ENCODE data around the gene PEAK1. TPM values are rescaled to one million over a fixed set of nuclear protein-coding genes. Genes with fewer than 3 reads are reported as not detected.

Gene PEAK1
- total RNA-seq, 2 experiments from 2014 or later: 9.2 to 11.0 TPM

GRCh38 chr15:77063249-77063648 is 356.7 kb downstream of the PEAK1 start:
- H3K4me3 Mint-ChIP-seq: no peak overlapping the region
- TF ChIP-seq, protein P1, sequence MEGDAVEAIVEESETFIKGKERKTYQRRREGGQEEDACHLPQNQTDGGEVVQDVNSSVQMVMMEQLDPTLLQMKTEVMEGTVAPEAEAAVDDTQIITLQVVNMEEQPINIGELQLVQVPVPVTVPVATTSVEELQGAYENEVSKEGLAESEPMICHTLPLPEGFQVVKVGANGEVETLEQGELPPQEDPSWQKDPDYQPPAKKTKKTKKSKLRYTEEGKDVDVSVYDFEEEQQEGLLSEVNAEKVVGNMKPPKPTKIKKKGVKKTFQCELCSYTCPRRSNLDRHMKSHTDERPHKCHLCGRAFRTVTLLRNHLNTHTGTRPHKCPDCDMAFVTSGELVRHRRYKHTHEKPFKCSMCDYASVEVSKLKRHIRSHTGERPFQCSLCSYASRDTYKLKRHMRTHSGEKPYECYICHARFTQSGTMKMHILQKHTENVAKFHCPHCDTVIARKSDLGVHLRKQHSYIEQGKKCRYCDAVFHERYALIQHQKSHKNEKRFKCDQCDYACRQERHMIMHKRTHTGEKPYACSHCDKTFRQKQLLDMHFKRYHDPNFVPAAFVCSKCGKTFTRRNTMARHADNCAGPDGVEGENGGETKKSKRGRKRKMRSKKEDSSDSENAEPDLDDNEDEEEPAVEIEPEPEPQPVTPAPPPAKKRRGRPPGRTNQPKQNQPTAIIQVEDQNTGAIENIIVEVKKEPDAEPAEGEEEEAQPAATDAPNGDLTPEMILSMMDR (IDR thresholded peaks at IDR 0.05): no peak
- no peaks in the 10 kb centered on the region for H3K27me3 ChIP-seq (ENCODE audit: control insufficient read depth in 1 of 2, insufficient read depth in 2 of 2, low read length in 2 of 2)
- ChIA-PET CTCF (no interaction called here), POLR2A (no interaction called here)
- no peak overlapping the region for H3K27ac Mint-ChIP-seq
- no peak for DNase-seq
- ATAC-seq (ENCODE audit: poor library complexity): no peak
- H3K36me3 Mint-ChIP-seq (ENCODE audit: low read depth): no peaks in the 10 kb centered on the region
- no peaks in the 10 kb centered on the region for H3K4me1 ChIP-seq (ENCODE audit: insufficient read depth, low read length)
- no peaks in the 10 kb centered on the region for H3K9me3 Mint-ChIP-seq
- H3K27ac ChIP-seq (ENCODE audit: low read depth in 1 of 2, low read length in 2 of 2): no peak overlapping the region
- H3K4me3 ChIP-seq (ENCODE audit: low read length): no peak overlapping the region
- intact Hi-C loops (cut with DNase I, micrococcal nuclease): no loop called here
- H3K36me3 ChIP-seq (ENCODE audit: insufficient read depth, low read length): no peaks in the 10 kb centered on the region
- H3K27me3 Mint-ChIP-seq: no peaks in the 10 kb centered on the region
- peaks cover 26% of the 10 kb centered on the region for H3K4me1 Mint-ChIP-seq (ENCODE audit: low read depth)
- no peaks in the 10 kb centered on the region for H3K9me3 ChIP-seq (ENCODE audit: control insufficient read depth in 1 of 2, insufficient read depth in 1 of 2, low read length in 2 of 2)

- DNase-seq (no peak), ATAC-seq (ENCODE audit: poor library complexity) (no peak)
- CTCF ChIA-PET: no interaction called here
- Mint-ChIP-seq H3K9me3 (no peaks in the 10 kb centered on the region), H3K4me1 (ENCODE audit: low read depth) (peaks cover 19% of the 10 kb centered on the region), H3K4me3 (no peak overlapping the region), H3K27me3 (no peaks in the 10 kb centered on the region), H3K36me3 (ENCODE audit: low read depth) (no peaks in the 10 kb centered on the region), H3K27ac (no peak overlapping the region)
- TF ChIP-seq, protein P1 (IDR thresholded peaks at IDR 0.05): no peak
- Histone ChIP-seq H3K9me3 (ENCODE audit: control insufficient read depth in 1 of 2, insufficient read depth in 1 of 2, low read length in 2 of 2) (no peaks in the 10 kb centered on the region), H3K36me3 (ENCODE audit: insufficient read depth, low read length) (no peaks in the 10 kb centered on the region), H3K4me1 (ENCODE audit: insufficient read depth, low read length) (no peaks in the 10 kb centered on the region), H3K27ac (ENCODE audit: low read depth in 1 of 2, low read length in 2 of 2) (no peak overlapping the region), H3K4me3 (ENCODE audit: low read length) (no peak overlapping the region), H3K27me3 (ENCODE audit: control insufficient read depth in 1 of 2, insufficient read depth in 2 of 2, low read length in 2 of 2) (no peaks in the 10 kb centered on the region)
- intact Hi-C loops (cut with DNase I, micrococcal nuclease): no loop called here
- POLR2A ChIA-PET: interaction anchor here (1.2 to 2.0 kb wide), 3 partner anchors 11 to 66 kb away, joined by 3 to 6 read pairs (median 5); partner anchors contain the start of genes PSTPIP1 and TSPAN3
These were observed 359.4 kb downstream of the PEAK1 start for GRCh38 chr15:77060546-77060945.

- H3K4me3 ChIP-seq (ENCODE audit: low read length): no peak overlapping the region
- DNase-seq (no peak), ATAC-seq (ENCODE audit: poor library complexity) (no peak)
- H3K9me3 ChIP-seq (ENCODE audit: control insufficient read depth in 1 of 2, insufficient read depth in 1 of 2, low read length in 2 of 2): no peaks in the 10 kb centered on the region
- ChIA-PET CTCF (no interaction called here), POLR2A (interaction anchor here (1.2 to 2.0 kb wide), 4 partner anchors 11 to 65 kb away, joined by 3 to 6 read pairs (median 4); partner anchors contain the start of genes PSTPIP1 and TSPAN3)
- no peaks in the 10 kb centered on the region for H3K4me1 ChIP-seq (ENCODE audit: insufficient read depth, low read length)
- intact Hi-C loops (cut with DNase I, micrococcal nuclease): no loop called here
- no peak overlapping the region for H3K4me3 Mint-ChIP-seq
- no peaks in the 10 kb centered on the region for H3K9me3 Mint-ChIP-seq
- no peaks in the 10 kb centered on the region for H3K27me3 Mint-ChIP-seq
- TF ChIP-seq, protein P1 (IDR thresholded peaks at IDR 0.05): no peak
- no peak overlapping the region for H3K27ac ChIP-seq (ENCODE audit: low read depth in 1 of 2, low read length in 2 of 2)
- H3K36me3 ChIP-seq (ENCODE audit: insufficient read depth, low read length): no peaks in the 10 kb centered on the region
- no peak overlapping the region for H3K27ac Mint-ChIP-seq
- peaks cover 19% of the 10 kb centered on the region for H3K4me1 Mint-ChIP-seq (ENCODE audit: low read depth)
- no peaks in the 10 kb centered on the region for H3K36me3 Mint-ChIP-seq (ENCODE audit: low read depth)
- H3K27me3 ChIP-seq (ENCODE audit: control insufficient read depth in 1 of 2, insufficient read depth in 2 of 2, low read length in 2 of 2): no peaks in the 10 kb centered on the region
These were observed 360.0 kb downstream of the PEAK1 start for GRCh38 chr15:77059786-77060361.

Data from CD4-positive, alpha-beta T cell (primary cell).